ENCODE measurements around the gene PHF3. TPM values are rescaled to one million over a fixed set of nuclear protein-coding genes. Genes with fewer than 3 reads are reported as not detected.

The PHF3 gene
- total and polyA plus RNA-seq, 2 donors (not counting 1 experiment from before 2014, with no cell fraction given) = 13.5 to 111 TPM

DNA sequence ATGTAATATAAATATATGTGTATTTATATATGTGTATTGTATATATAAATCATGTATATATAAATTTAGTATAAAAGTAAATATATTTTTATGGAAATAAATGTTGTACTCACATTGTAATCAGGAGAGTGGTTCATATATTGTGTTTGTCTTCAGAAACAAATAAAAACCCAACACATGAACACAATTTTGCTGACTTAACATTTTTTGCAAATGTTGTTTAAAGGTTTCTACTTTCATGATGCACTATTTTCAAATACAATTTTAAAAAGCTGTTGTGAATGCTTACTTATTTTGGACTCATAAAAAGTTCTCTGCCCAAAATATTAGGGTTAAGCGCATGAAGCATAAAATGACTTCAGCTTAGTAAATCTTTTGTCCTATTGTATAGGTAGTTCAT is 24.0 kb upstream of the PHF3 start:
- no CpG with 5 or more reads among the region's 1 CpG for WGBS (ENCODE audit: insufficient coverage)
- H3K27me3 ChIP-seq (replicated peaks in 1 of 4; ENCODE audit: control extremely low read depth in 1 of 4, control insufficient read depth in 3 of 4, insufficient read depth in 4 of 4, low read length in 3 of 4) = no peaks in the 10 kb centered on the region
- CTCF ChIA-PET = no interaction called here
- no peaks in the 10 kb centered on the region for H3K4me1 ChIP-seq (ENCODE audit: control insufficient read depth in 2 of 2, insufficient read depth in 2 of 2, low read length in 2 of 2)
- H3K27ac ChIP-seq (ENCODE audit: low read length in 2 of 2) = no peak overlapping the region
- no peaks in the 10 kb centered on the region for H3K9me3 ChIP-seq (ENCODE audit: control extremely low read depth in 1 of 3, control insufficient read depth in 2 of 3, insufficient read depth in 1 of 3, low read length in 2 of 3)
- no peak overlapping the region for H3K9ac ChIP-seq (ENCODE audit: low read length)
- no peaks in the 10 kb centered on the region for H3K79me2 ChIP-seq (ENCODE audit: control insufficient read depth, insufficient read depth, low read length)
- TF ChIP-seq, protein P1, sequence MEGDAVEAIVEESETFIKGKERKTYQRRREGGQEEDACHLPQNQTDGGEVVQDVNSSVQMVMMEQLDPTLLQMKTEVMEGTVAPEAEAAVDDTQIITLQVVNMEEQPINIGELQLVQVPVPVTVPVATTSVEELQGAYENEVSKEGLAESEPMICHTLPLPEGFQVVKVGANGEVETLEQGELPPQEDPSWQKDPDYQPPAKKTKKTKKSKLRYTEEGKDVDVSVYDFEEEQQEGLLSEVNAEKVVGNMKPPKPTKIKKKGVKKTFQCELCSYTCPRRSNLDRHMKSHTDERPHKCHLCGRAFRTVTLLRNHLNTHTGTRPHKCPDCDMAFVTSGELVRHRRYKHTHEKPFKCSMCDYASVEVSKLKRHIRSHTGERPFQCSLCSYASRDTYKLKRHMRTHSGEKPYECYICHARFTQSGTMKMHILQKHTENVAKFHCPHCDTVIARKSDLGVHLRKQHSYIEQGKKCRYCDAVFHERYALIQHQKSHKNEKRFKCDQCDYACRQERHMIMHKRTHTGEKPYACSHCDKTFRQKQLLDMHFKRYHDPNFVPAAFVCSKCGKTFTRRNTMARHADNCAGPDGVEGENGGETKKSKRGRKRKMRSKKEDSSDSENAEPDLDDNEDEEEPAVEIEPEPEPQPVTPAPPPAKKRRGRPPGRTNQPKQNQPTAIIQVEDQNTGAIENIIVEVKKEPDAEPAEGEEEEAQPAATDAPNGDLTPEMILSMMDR (IDR thresholded peaks at IDR 0.05) = no peak
- no peak for TF ChIP-seq EZH2 (IDR thresholded peaks at IDR 0.05; ENCODE audit: borderline replicate concordance, insufficient read depth, low read depth, low read length, poor library complexity, severe bottlenecking)
- DNase-seq (no peak), ATAC-seq (ENCODE audit: low read depth) (no peak)
- Mint-ChIP-seq H3K27me3 (no peaks in the 10 kb centered on the region), H3K27ac (no peak overlapping the region), H3K9me3 (ENCODE audit: insufficient read depth) (no peaks in the 10 kb centered on the region), H3K4me1 (no peaks in the 10 kb centered on the region), H3K4me3 (no peak overlapping the region)
- H2AFZ ChIP-seq (ENCODE audit: insufficient read depth, low read depth, low read length, poor library complexity, severe bottlenecking) = no peak overlapping the region
- H4K20me1 ChIP-seq (ENCODE audit: control insufficient read depth, insufficient read depth, low read length, poor library complexity, severe bottlenecking) = no peaks in the 10 kb centered on the region
- H3K36me3 ChIP-seq (replicated peaks in 1 of 2; ENCODE audit: control extremely low read depth in 1 of 2, control insufficient read depth in 1 of 2, extremely low read depth in 1 of 2, insufficient read depth in 2 of 2, low read length in 1 of 2) = no peaks in the 10 kb centered on the region
- H3K4me2 ChIP-seq (replicated peaks; ENCODE audit: low read depth, low read length, poor library complexity, severe bottlenecking) = no peak overlapping the region
- no peak overlapping the region for H3K4me3 ChIP-seq (ENCODE audit: control extremely low read depth in 1 of 5, extremely low read depth in 1 of 5, insufficient read depth in 1 of 5, low read depth in 2 of 5, low read length in 4 of 5)
- intact Hi-C loops (cut with micrococcal nuclease) = no loop called here
- POLR2A ChIA-PET = no interaction called here

DNA sequence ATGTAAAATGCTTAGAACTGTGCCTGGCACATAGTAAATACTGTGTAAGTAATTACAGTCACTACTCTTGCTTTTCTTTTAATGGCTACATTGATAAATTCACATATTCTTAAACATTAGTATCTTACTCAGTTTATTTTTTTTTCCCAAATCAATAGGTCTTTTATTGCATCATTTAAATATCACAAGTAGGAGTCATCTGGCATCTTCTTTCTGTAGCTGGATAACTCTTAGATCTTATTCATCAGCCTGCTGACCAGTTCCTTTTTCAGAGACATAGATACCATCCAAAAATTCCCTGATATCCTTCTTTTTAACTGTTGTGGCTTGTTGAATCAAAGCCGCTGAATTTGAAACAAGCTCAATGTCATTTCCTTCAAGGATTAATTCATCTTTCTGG is 20.0 kb upstream of the PHF3 start:
- POLR2A ChIA-PET = no interaction called here
- Mint-ChIP-seq H3K4me1 (no peaks in the 10 kb centered on the region), H3K27me3 (peaks cover 23% of the 10 kb centered on the region), H3K4me3 (no peak overlapping the region), H3K9me3 (ENCODE audit: insufficient read depth) (no peaks in the 10 kb centered on the region), H3K27ac (no peak overlapping the region)
- Histone ChIP-seq H3K36me3 (replicated peaks in 1 of 2; ENCODE audit: control extremely low read depth in 1 of 2, control insufficient read depth in 1 of 2, extremely low read depth in 1 of 2, insufficient read depth in 2 of 2, low read length in 1 of 2) (no peaks in the 10 kb centered on the region), H3K4me2 (replicated peaks; ENCODE audit: low read depth, low read length, poor library complexity, severe bottlenecking) (no peak overlapping the region), H2AFZ (ENCODE audit: insufficient read depth, low read depth, low read length, poor library complexity, severe bottlenecking) (no peak overlapping the region), H3K27me3 (replicated peaks in 1 of 4; ENCODE audit: control extremely low read depth in 1 of 4, control insufficient read depth in 3 of 4, insufficient read depth in 4 of 4, low read length in 3 of 4) (peaks cover 0 to 7% (median 2%) of the 10 kb centered on the region in 4 experiments), H3K9me3 (ENCODE audit: control extremely low read depth in 1 of 3, control insufficient read depth in 2 of 3, insufficient read depth in 1 of 3, low read length in 2 of 3) (no peaks in the 10 kb centered on the region), H3K9ac (ENCODE audit: low read length) (no peak overlapping the region), H3K4me1 (ENCODE audit: control insufficient read depth in 2 of 2, insufficient read depth in 2 of 2, low read length in 2 of 2) (no peaks in the 10 kb centered on the region), H4K20me1 (ENCODE audit: control insufficient read depth, insufficient read depth, low read length, poor library complexity, severe bottlenecking) (no peaks in the 10 kb centered on the region), H3K27ac (ENCODE audit: low read length in 2 of 2) (no peak overlapping the region), H3K4me3 (ENCODE audit: control extremely low read depth in 1 of 5, extremely low read depth in 1 of 5, insufficient read depth in 1 of 5, low read depth in 2 of 5, low read length in 4 of 5) (no peak overlapping the region), H3K79me2 (ENCODE audit: control insufficient read depth, insufficient read depth, low read length) (no peaks in the 10 kb centered on the region)
- TF ChIP-seq EZH2 (IDR thresholded peaks at IDR 0.05; ENCODE audit: borderline replicate concordance, insufficient read depth, low read depth, low read length, poor library complexity, severe bottlenecking) = no peak
- TF ChIP-seq, protein P1 (IDR thresholded peaks at IDR 0.05) = no peak
- CTCF ChIA-PET = interaction anchor here (1.1 to 1.2 kb wide), 2 partner anchors 17 kb away, joined by 3 read pairs; no protein-coding TSS in a partner anchor
- WGBS (ENCODE audit: insufficient coverage) = 86% methylated on average over 1 of the region's 1 CpG
- no peak for DNase-seq
- ATAC-seq (ENCODE audit: low read depth) = no peak
- intact Hi-C loops (cut with micrococcal nuclease) = no loop called here
